Gastrocnemius medialis (tissue), 4 donors: ENCODE measurements around the gene CACNA1H. TPM values are rescaled to one million over a fixed set of nuclear protein-coding genes. Genes with fewer than 3 reads are reported as not detected.
"Not testable (repeated sequence)": the region's sequence is repeated elsewhere in the genome, so short reads cannot be mapped to it uniquely, and the experiment has no call there.

Experiments used
- ATAC-seq, 2 donors: fragments of 150-250 bp; one replicate each; pipeline ENCODE4 v1.9.1; 2016
- DNase-seq, 2 donors: peaks; one replicate each; pipeline ENCODE4 v3.0.0-alpha.2; 2019
- H3K27ac ChIP-seq, 4 donors: fragments of 200-600 bp; sonication (generic); 1 replicate in 1 of 4; 2 replicates in 3 of 4; pipeline ENCODE4 v1.5.1; 2016 to 2018; ENCODE audit warnings: mild to moderate bottlenecking in 2 of 4, moderate library complexity in 1 of 4
- H3K27me3 ChIP-seq, 3 donors: fragments of 200-600 bp; sonication (generic) in 2 of 3; 1 replicate in 1 of 3; 2 replicates in 2 of 3; pipeline versions ENCODE4 v1.5.1 to v1.6.0; 2016 to 2019; ENCODE audit warnings: mild to moderate bottlenecking in 1 of 3, moderate library complexity in 1 of 3
- H3K36me3 ChIP-seq, 2 donors: fragments of 200-600 bp; sonication (generic) in 1 of 2; one replicate each; pipeline ENCODE4 v1.5.1; 2017 to 2018
- H3K4me1 ChIP-seq, 2 donors: fragments of 200-600 bp; sonication (generic) in 1 of 2; one replicate each; pipeline ENCODE4 v1.5.1; 2016 to 2017; ENCODE audit warnings: mild to moderate bottlenecking in 2 of 2
- H3K4me3 ChIP-seq, 4 donors: fragments of 200-600 bp; sonication (generic) in 3 of 4; 1 replicate in 1 of 4; 2 replicates in 3 of 4; pipeline ENCODE4 v1.5.1; 2016 to 2019; ENCODE audit warnings: mild to moderate bottlenecking in 2 of 4
- H3K9me3 ChIP-seq, 3 donors: fragments of 200-600 bp; sonication (generic) in 2 of 3; 1 replicate in 1 of 3; 2 replicates in 2 of 3; pipeline ENCODE4 v1.5.1; 2016 to 2019
- POLR2A ChIP-seq, 2 donors: fragments of 450-650 bp; IDR thresholded peaks; one replicate each; pipeline ENCODE4 v1.6.1; 2017; ENCODE audit warnings: antibody characterized with exemption in 2 of 2, mild to moderate bottlenecking in 2 of 2, moderate library complexity in 2 of 2
- in situ Hi-C, 4 donors: fragments of 200-750 bp; cut with MboI; loops; one replicate each; pipeline versions ENCODE4 v1.15.0 to v1.8.0; 2017; ENCODE audit warnings: low sequenced_read_pairs in 4 of 4
- intact Hi-C: fragments of 100-400 bp; cut with DNase I; formaldehyde crosslinking; loops from one replicate; pipeline ENCODE4 v1.15.1; 2023; ENCODE audit warnings: low total_unique reads
- total RNA-seq, 4 donors: library from RNA; depleted of rRNA; stranded (reverse); fragments of >200 nt; gene quantifications; one replicate each; pipeline versions ENCODE4 v1.1.0 to v1.2.3, GENCODE V29; 2016
- TF ChIP-seq, protein P1 (sequence below), 5 experiments: fragments of 450-650 bp in 3 of 5; fragments of 200-600 bp in 2 of 5; sonication (generic) in 2 of 5; IDR thresholded peaks in 4 of 5; conservative IDR thresholded peaks in 1 of 5; 1 replicate in 4 of 5; 2 replicates in 1 of 5; pipeline ENCODE4 v1.5.1; 2016 to 2019; ENCODE audit warnings: antibody characterized with exemption in 5 of 5, mild to moderate bottlenecking in 3 of 5, moderate library complexity in 3 of 5

Gene CACNA1H
- total RNA-seq, 4 donors from 2014 or later = 3.7 to 12.8 (median 4.5) TPM

DNA sequence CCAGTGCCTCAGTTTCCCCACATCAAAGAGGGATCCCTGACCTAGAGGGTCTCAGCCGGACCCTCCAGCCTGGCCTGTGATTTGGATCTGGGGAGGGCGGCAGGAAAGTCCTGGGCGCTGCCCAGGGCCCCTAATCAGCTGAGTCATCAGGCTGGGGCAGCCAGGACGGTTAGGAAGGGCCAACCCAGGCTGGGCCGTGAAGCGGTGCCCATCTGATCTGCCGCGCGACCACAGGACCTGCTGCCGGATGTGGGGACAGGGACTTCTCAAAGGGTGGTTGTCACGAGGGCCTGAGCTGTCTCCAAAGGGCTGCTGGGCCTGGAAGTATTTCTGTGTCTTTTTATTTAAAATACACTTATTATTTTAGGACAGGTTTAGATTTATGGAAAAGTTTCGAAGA lies 92.0 kb downstream of the CACNA1H start:
- DNase-seq (no peak), ATAC-seq (no peak)
- in situ Hi-C loops = no loop called here
- Histone ChIP-seq H3K36me3 (no peaks in the 10 kb centered on the region), H3K27ac (no peak overlapping the region), H3K4me3 (no peak overlapping the region), H3K27me3 (peaks cover 9 to 20% (median 17%) of the 10 kb centered on the region in 3 donors), H3K4me1 (no peaks in the 10 kb centered on the region), H3K9me3 (no peaks in the 10 kb centered on the region)
- intact Hi-C loops = no loop called here
- TF ChIP-seq, protein P1, sequence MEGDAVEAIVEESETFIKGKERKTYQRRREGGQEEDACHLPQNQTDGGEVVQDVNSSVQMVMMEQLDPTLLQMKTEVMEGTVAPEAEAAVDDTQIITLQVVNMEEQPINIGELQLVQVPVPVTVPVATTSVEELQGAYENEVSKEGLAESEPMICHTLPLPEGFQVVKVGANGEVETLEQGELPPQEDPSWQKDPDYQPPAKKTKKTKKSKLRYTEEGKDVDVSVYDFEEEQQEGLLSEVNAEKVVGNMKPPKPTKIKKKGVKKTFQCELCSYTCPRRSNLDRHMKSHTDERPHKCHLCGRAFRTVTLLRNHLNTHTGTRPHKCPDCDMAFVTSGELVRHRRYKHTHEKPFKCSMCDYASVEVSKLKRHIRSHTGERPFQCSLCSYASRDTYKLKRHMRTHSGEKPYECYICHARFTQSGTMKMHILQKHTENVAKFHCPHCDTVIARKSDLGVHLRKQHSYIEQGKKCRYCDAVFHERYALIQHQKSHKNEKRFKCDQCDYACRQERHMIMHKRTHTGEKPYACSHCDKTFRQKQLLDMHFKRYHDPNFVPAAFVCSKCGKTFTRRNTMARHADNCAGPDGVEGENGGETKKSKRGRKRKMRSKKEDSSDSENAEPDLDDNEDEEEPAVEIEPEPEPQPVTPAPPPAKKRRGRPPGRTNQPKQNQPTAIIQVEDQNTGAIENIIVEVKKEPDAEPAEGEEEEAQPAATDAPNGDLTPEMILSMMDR (IDR thresholded peaks at IDR 0.05 in 4 of 5, conservative IDR thresholded peaks at IDR 0.05 in 1 of 5) = no peak
- no peak for TF ChIP-seq POLR2A (IDR thresholded peaks at IDR 0.05)

- intact Hi-C loops = no loop called here
- DNase-seq = no peak
Observed at GRCh38 chr16:1245452-1246020, 92.6 kb downstream of the CACNA1H start.

GRCh38 chr16:1247903-1248537 lies 95.1 kb downstream of the CACNA1H start:
- H3K4me3 ChIP-seq, H3K9me3 ChIP-seq, H3K27ac ChIP-seq, intact Hi-C loops, ATAC-seq, H3K4me1 ChIP-seq, in situ Hi-C loops, DNase-seq, H3K36me3 ChIP-seq: not testable (repeated sequence)
- H3K27me3 ChIP-seq = peaks cover 9 to 20% (median 17%) of the 10 kb centered on the region in 3 donors

More at GRCh38 chr16:1245452-1246020, 92.6 kb downstream of the CACNA1H start:
- no peak for ATAC-seq
- in situ Hi-C loops = no loop called here
- no peaks in the 10 kb centered on the region for H3K9me3 ChIP-seq
- H3K4me3 ChIP-seq = no peak overlapping the region
- TF ChIP-seq, protein P1 (IDR thresholded peaks at IDR 0.05 in 4 of 5, conservative IDR thresholded peaks at IDR 0.05 in 1 of 5) = no peak
- TF ChIP-seq POLR2A (IDR thresholded peaks at IDR 0.05) = no peak
- no peaks in the 10 kb centered on the region for H3K4me1 ChIP-seq
- no peaks in the 10 kb centered on the region for H3K36me3 ChIP-seq
- no peak overlapping the region for H3K27ac ChIP-seq
- H3K27me3 ChIP-seq = peaks cover 9 to 20% (median 17%) of the 10 kb centered on the region in 3 donors

DNA sequence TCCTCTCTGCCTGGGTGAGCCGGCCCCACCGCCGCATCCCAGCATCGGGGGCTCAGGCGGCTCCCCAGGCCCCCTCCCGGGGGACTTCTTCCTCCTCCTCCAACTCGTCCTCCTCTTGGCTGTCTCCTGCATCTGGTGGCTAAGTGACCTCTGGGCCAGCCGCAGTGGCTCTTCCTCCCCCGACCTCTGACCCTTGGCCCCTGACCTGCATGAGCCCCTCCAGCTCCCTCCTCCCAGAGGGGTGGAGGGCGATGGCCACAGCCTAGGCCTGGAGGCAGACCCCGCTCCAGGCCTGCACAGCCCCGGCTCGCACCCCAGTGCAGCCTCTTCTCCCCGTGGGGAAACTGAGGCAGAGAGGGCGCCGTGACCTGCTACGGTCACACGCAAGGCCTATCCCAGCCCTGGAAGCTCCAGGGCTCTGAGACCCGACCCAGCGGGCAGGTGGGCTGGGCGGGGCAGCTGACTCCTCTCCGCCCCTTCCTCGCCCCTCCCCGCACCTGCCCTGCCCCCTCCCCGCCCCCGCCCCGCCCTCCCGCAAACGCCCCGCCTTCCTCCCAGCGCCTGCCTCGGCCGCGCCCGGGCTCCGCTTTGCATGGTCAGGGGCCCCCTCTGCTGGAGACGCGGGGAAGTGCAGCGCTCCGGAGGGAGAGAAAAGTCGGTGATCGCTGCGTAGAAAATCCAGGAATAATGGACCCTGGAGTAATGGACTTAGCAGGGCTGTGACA lies 96.3 kb downstream of the CACNA1H start:
- in situ Hi-C loops, DNase-seq, H3K36me3 ChIP-seq, H3K9me3 ChIP-seq, H3K27ac ChIP-seq, H3K4me1 ChIP-seq, H3K4me3 ChIP-seq, intact Hi-C loops: not testable (repeated sequence)
- H3K27me3 ChIP-seq = peaks cover 9 to 20% (median 17%) of the 10 kb centered on the region in 3 donors
- peak; percentile 30 to 45 for ATAC-seq

DNA sequence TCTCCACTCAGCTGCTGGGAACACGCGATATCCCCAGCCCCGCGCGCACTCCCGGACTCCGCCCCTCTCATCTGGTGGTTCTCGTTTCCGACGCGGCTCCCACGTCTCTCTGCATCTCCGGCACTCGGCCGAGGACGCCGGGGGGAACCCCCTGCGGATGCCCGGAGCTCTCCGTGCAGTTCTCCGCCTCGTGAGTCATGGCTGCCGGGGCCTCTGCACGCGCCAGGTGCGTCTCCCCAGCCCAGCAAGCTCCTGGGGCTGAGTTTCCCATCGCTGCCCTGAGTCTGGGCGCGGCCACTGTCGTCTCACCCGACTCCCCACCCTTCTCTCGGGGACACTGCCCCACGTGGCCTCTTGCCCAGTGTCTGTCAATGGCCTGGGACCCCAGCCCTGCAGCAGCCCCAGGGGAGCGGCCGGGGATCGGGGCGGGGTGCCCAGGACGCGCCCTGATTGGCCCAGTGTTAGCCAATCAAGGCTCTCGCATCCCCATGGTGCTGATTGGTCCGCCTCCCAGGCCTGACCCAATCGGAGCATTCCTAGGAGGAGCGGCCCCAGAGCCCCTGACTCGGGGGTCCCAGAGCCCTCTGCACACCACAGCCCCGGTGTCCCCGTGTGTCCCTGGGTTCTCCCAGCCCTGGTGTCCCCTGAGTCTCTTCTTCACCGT lies 100.9 kb downstream of the CACNA1H start:
- intact Hi-C loops, DNase-seq, H3K9me3 ChIP-seq, H3K4me3 ChIP-seq, ATAC-seq, H3K36me3 ChIP-seq, in situ Hi-C loops, H3K27ac ChIP-seq, H3K4me1 ChIP-seq: not testable (repeated sequence)
- H3K27me3 ChIP-seq = peaks cover under 1 to 11% (median 1%) of the 10 kb centered on the region in 3 donors

DNA sequence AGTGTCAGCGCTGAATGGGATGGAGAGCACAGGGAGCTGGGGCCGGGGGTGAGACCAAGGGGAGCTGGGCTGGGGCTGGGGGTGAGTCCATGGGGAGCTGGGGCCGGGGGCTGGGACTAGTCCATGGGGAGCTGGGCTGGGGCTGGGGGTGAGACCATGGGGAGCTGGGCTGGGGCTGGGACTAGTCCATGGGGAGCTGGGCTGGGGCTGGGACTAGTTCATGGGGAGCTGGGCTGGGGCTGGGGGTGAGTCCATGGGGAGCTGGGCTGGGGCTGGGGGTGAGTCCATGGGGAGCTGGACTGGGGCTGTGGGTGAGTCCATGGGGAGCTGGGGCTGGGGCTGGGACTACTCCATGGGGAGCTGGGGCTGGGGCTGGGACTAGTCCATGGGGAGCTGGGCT lies 101.9 kb downstream of the CACNA1H start:
- H3K27ac ChIP-seq, H3K4me1 ChIP-seq, H3K9me3 ChIP-seq, H3K36me3 ChIP-seq, DNase-seq, intact Hi-C loops, ATAC-seq, in situ Hi-C loops, H3K4me3 ChIP-seq: not testable (repeated sequence)
- peaks cover 7 to 21% (median 10%) of the 10 kb centered on the region in 3 donors for H3K27me3 ChIP-seq

- H3K9me3 ChIP-seq, ATAC-seq, H3K4me1 ChIP-seq, H3K4me3 ChIP-seq, in situ Hi-C loops, DNase-seq, H3K27ac ChIP-seq, H3K36me3 ChIP-seq, intact Hi-C loops: not testable (repeated sequence)
- peaks cover 14 to 27% (median 17%) of the 10 kb centered on the region in 3 donors for H3K27me3 ChIP-seq
Observed at GRCh38 chr16:1255276-1256122, 102.6 kb downstream of the CACNA1H start, which contains the start of gene TPSD1. TSS of gene TPSD1 (plus strand) at chr16:1256069. CDS start at chr16:1256281, 212 bp downstream.

GRCh38 chr16:1256296-1256873 lies 103.5 kb downstream of the CACNA1H start:
- not testable (repeated sequence) for ATAC-seq

More at GRCh38 chr16:1256296-1256873, 103.5 kb downstream of the CACNA1H start:
- peaks cover 19 to 35% (median 23%) of the 10 kb centered on the region in 3 donors for H3K27me3 ChIP-seq
- intact Hi-C loops, H3K4me1 ChIP-seq, in situ Hi-C loops, H3K9me3 ChIP-seq, H3K4me3 ChIP-seq, H3K36me3 ChIP-seq, H3K27ac ChIP-seq, DNase-seq: not testable (repeated sequence)
